Peyer's patch (tissue), 4 donors: ENCODE results near the gene NPTXR.

Experiments used
- CTCF ChIP-seq, 6 experiments: fragments of 450-650 bp in 4 of 6; fragments of 200-600 bp in 2 of 6; sonication (generic) in 1 of 6; IDR thresholded peaks; one replicate each; pipeline ENCODE4 v1.5.1; 2017 to 2019; ENCODE audit warnings: antibody characterized with exemption in 6 of 6, mild to moderate bottlenecking in 3 of 6, moderate library complexity in 1 of 6
- POLR2A ChIP-seq, 2 donors: fragments of 450-650 bp; IDR thresholded peaks; one replicate each; pipeline ENCODE4 v1.5.1; 2017; ENCODE audit warnings: antibody characterized with exemption in 2 of 2, mild to moderate bottlenecking in 2 of 2, moderate library complexity in 2 of 2

- TF ChIP-seq CTCF (IDR thresholded peaks at IDR 0.05) (no peak), POLR2A (IDR thresholded peaks at IDR 0.05) (peak in 1 of 2 donors; percentile 8)
Measured at GRCh38 chr22:38793721-38794466, 49.9 kb downstream of the NPTXR start, which contains the start of gene DNAL4.
